ENCODE results near the gene JAKMIP2.

Gene JAKMIP2

GRCh38 chr5:147551677-147552076 is 230.9 kb downstream of the JAKMIP2 start (continued):
- no peak for TF ChIP-seq PRDM10 (tag by site-specific recombination; IDR thresholded peaks at IDR 0.05)
- no peak for TF ChIP-seq ZNF658 (tag by site-specific recombination; IDR thresholded peaks at IDR 0.05)
- no peak for TF ChIP-seq KLF17 (tag by site-specific recombination; IDR thresholded peaks at IDR 0.05)
- no peak for TF ChIP-seq TRIM28 (IDR thresholded peaks at IDR 0.05; ENCODE audit: borderline replicate concordance, low read length)

- no peak overlapping the region for H3K27ac ChIP-seq (ENCODE audit: extremely low read depth, low read depth, low read length)
- ChIA-PET CTCF (interaction anchor here (1.0 to 1.4 kb wide), 2 partner anchors 10 to 12 kb away, joined by 3 to 4 read pairs; no protein-coding TSS in a partner anchor), POLR2A (no interaction called here)
- H3K9me3 ChIP-seq (ENCODE audit: control insufficient read depth, insufficient read depth, low read depth, low read length), result no peaks in the 10 kb centered on the region
- no peaks in the 10 kb centered on the region for H3K4me1 ChIP-seq (ENCODE audit: control insufficient read depth, insufficient read depth, low read length)
- TF ChIP-seq ZSCAN5A (tag by site-specific recombination; IDR thresholded peaks at IDR 0.05) (no peak), ZNF777 (tag by site-specific recombination; IDR thresholded peaks at IDR 0.05; ENCODE audit: borderline replicate concordance) (no peak), ZNF510 (tag by site-specific recombination; IDR thresholded peaks at IDR 0.05; ENCODE audit: insufficient replicate concordance) (no peak), ZSCAN18 (tag by site-specific recombination; IDR thresholded peaks at IDR 0.05) (no peak), ELK4 (IDR thresholded peaks at IDR 0.05; ENCODE audit: borderline replicate concordance, low read depth, low read length) (no peak), KLF8 (tag by site-specific recombination; IDR thresholded peaks at IDR 0.05) (no peak), ZNF513 (tag by site-specific recombination; IDR thresholded peaks at IDR 0.05) (no peak), ZNF677 (tag by site-specific recombination; IDR thresholded peaks at IDR 0.05) (no peak), TCF7L2 (IDR thresholded peaks at IDR 0.05; ENCODE audit: borderline replicate concordance, low read depth, low read length) (no peak), ZNF292 (tag by site-specific recombination; IDR thresholded peaks at IDR 0.05; ENCODE audit: borderline replicate concordance, low read depth) (no peak), ZSCAN30 (tag by site-specific recombination; IDR thresholded peaks at IDR 0.05) (no peak), OVOL3 (tag by site-specific recombination; IDR thresholded peaks at IDR 0.05) (no peak), ZNF560 (tag by site-specific recombination; IDR thresholded peaks at IDR 0.05; ENCODE audit: borderline replicate concordance) (no peak), ZNF391 (tag by site-specific recombination; IDR thresholded peaks at IDR 0.05; ENCODE audit: borderline replicate concordance, low read depth) (no peak), ZBTB48 (tag by site-specific recombination; IDR thresholded peaks at IDR 0.05) (no peak)
- H3K4me3 ChIP-seq (ENCODE audit: low read depth, low read length), result no peak overlapping the region
- H3K36me3 ChIP-seq (ENCODE audit: control insufficient read depth in 2 of 2, insufficient read depth in 1 of 2, low read length in 2 of 2), result no peaks in the 10 kb centered on the region
These were observed 234.8 kb downstream of the JAKMIP2 start for GRCh38 chr5:147547730-147548129.
